ENCODE measurements around the gene ISLR.
"Not testable (repeated sequence)": the region's sequence is repeated elsewhere in the genome, so short reads cannot be mapped to it uniquely, and the experiment has no call there.

ISLR gene

DNA sequence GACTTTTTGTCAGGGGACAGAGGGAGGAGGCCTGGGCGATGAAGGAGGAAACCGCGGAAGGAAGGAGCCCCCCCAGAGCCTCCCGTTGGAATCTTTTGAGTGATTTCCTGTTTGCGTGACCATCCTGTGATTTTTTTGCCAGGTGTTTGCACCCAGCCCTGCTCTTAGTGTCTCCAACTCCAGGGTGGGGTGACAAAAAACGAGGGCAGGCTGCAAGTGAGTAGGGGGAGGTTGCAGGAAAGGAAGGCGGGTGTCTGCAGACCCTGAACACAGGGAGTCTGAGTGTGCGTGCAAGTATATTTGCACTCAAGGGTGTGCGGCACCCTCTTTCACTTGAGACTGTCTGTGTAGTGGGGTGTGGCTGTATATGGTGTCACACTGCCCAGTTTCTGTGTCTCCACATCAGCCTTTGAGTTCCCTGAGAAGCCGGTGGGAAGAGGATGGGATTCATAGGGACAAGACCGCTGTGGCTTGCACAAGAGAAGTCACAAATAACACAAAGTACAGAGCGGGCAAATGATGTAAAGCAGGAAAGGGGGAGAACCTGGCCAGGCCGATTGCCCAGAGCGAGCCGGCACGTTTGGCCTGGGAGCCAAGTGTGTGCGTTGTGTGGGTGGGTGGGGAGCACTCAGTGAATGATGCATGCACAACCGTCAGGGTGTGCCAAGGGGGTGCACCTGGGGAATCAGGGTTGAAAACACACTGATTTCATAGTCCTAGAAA is 36.5 kb upstream of the ISLR start:
- DNase-seq, result no peak

DNA sequence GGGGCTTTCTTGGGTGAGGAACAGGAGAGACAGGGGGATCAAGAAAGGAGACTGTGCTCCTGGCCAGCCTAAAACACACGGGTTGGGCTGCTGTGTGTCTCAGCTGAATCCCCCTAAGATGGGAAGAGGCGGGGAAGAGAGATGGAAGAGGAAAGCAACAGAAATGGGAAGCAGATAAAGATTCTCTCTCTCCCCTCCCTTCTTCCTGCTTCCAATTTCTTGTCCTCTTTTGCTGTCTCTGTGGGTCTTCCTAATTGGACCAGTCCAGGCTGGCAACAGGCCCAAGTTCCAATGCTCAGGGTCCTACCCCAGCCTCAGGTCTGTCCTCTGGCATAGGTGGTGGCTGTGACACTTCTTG is 36.0 kb upstream of the ISLR start:
- no peak for DNase-seq

DNA sequence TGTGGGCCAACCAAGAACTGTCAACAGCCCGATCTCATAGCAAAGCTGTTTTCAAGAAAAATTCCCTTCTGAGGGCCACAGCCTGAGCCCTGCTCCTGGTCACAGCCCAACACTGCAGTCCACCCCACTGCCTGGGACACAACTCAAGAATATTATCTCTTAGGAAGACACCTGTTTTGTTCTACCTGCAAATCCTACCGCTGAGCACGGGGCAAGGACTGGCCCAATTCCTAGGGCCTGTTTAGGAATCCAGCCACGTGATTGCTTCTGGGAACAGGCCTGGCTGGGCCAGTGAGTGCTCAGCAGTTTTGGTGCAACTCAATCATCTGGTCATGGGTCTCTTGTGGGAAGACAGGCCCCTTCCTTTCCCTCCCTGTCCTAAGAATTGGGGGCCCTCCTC is 34.9 kb upstream of the ISLR start:
- no peak for DNase-seq

DNA sequence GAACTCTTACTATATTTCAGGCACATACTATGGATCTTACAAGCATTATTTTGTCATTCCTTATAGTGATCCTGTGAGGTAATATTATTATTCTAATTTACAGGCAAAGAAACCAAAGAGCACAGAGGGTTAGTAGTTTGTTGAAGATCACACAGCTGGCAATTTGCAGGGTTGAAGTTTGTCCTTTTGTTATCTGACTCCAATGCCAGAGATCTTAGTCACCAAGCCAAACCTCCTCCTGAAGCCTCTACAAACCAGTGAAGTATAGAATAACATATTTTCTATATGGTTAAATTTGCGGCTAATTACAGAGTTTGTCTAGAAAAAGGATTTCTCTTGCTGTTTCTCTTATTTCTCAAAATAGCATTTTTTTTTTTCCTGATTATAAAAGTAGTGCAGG is 31.9 kb upstream of the ISLR start:
- no peak for DNase-seq

DNA sequence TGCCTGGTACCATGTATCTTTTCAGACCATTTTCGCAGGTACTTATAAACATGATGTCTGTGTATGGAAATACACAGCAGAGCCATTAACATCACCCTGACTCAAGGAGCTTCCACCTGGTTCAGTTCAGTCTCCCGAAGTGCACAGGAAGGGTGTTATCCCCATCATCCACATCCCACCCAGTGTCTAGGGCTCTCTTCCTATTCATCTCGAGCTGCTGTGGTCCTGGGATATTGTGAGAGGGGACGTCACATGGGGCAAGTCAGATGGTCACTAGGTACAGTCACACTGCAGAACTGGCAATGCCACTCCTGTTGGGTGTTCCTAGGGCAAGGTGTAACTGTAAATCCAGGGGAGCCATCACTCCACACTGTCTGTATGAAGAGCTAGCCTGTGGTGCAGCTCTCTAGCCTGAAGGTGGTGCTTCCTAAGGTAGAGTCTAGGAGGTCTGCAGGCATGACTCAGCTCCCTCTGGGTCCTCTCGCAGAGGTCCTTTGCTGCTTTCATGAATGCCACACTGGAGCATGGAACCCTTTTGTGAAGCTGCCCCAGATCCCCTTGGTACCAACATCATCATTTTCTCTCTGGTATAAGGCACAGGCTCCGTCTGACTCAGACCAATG is 29.2 kb upstream of the ISLR start:
- no peak for DNase-seq

DNA sequence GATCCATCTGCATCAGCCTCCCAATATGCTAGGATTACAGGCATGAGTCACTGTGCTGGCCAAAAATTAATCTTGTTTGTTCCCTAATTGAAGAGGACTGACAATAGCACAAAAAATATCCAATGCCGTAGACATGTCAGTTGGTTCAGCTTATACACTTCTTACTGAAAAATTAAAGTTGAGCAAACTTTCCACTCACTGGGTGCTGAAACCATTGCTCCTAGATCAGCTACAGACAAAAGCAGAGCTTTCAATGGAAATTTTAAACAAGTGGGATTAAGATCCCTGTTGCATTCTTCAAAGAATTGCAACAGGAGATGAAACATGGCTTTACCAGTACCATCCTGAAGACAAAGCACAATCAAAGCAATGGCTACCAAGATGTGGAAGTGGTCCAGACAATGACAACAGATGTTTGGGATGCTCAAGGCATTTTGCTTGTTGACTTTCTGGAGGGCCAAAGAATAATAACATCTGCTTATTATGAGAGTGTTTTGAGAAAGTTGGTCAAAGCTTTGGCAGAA is 27.2 kb upstream of the ISLR start:
- DNase-seq, result no peak

DNA sequence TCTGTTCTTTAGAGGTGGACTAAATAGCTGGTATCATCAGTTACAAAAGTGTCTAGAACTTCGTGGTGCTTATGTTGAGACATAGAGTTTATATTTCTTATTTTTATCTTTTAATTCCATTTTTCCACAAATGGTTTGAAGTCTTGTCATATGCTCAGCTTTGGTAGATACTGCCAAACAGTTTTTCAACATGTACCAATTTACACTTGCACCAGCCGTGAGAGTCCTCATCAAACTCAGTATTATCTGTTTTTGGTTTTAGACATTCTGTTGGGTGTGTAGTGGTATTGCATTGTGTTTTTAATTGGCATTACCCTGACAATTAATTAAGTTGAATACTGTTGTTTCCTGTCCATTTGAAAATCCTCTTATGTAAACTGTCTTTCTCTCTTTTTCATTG is 26.5 kb upstream of the ISLR start:
- no peak for DNase-seq

DNA sequence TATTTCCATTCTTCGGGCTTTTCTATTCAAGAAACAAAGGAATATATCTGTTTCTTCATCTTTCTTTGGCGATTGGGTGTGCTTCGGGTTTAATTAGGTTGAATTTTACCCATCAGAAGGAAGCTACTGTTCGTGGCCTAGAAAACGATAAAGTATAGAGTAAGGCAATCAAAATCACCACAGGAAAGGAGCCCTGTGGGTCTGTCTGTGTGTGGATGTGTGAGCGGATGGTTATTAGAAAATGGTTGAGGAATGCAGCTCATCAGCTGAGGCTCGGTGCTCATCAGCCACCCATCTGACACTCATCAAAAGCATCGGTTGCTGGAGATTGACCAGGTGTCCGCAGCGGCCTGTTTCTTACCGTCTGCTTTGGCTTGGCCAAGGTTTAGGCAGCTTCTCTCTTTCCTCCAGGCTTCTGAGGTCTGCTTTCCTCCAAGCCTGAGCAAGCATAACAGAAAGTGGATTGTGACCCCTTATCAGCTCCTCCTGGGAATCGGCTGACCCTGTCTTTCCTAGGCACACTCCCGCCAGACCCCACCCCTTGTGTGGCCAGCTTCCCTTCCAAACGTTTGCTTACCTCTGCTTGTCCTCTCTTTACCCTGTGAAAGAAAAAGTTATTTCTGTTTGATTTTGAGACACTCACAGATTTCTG is 17.6 kb upstream of the ISLR start:
- no peak for DNase-seq

DNA sequence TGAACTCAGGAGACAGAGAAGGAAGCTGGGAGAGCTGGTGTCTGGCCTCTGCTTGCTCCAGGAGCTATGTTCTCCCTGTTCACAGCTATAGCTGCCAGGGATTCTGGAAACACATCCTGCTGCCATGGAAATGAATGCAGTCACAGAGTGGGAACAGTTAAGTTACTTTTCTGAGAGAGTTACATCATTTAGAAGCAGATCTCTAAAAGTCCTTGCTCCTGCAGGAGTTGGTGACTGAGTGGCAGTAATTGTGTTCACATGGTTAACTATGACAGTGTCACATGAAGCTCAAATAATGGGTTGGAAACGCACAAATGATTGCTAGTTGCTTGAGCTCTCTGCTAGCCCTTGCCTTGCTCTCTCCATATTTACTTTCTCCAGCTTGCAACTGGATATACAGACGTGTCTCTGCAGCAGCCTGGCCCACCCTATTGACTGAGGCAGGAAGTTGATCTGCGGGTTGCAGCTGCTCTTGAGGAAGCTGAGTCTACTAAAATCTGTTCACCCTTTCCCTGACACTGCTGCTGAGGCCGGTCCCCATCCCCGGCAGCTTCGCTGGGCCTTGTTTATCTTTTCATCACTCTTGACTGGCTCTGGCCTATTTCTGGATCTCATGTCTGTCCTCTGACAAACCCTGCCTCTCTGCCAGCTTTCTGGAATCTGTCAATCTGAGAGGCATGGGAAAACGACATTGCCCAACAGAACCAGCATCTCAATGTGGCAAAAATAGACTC is 16.7 kb upstream of the ISLR start:
- no peak for DNase-seq

DNA sequence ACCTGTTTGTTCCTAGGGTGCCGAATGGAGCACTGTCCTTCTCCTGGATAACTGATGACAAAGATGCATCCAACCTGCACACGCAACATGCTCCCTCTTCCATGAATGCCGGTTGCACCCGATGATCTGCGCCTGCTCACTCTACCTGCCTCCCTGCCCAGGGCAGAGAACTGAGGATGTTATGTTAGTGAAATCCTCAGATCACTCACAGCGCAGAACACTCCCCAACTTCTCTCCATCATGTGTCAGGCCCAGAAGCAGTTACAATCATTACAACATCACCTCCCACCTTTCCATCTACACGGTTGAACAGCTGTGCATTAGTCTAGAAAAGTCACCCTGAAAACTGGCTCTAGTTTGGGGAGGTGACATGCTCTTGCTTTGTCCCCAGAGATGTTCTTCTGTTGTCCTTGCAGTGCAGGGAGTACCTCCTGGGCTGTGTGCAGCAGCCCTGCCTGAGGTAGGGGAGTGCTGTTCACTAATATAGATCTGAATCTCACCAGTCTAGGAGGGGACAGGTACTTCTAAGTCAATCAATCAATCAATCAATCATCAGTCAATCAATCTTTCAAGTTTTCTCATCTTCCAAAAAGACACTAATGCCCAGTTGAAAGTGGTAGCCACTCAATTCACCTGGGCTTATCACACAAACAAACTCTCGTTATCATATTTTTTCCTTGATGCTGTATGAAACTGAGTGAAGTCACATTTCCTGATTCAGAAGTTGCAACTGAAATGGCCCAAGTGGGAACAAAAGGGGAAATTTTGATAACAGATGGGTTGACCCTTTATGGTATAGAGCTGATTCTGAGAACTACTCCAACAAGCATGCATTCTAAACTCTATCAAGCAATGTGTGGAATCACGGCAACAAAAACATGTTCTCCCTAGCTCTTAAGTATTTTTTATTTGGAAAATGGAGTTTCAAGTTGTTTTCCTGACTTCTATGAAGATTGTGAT is 15.4 kb upstream of the ISLR start:
- DNase-seq, result no peak

DNA sequence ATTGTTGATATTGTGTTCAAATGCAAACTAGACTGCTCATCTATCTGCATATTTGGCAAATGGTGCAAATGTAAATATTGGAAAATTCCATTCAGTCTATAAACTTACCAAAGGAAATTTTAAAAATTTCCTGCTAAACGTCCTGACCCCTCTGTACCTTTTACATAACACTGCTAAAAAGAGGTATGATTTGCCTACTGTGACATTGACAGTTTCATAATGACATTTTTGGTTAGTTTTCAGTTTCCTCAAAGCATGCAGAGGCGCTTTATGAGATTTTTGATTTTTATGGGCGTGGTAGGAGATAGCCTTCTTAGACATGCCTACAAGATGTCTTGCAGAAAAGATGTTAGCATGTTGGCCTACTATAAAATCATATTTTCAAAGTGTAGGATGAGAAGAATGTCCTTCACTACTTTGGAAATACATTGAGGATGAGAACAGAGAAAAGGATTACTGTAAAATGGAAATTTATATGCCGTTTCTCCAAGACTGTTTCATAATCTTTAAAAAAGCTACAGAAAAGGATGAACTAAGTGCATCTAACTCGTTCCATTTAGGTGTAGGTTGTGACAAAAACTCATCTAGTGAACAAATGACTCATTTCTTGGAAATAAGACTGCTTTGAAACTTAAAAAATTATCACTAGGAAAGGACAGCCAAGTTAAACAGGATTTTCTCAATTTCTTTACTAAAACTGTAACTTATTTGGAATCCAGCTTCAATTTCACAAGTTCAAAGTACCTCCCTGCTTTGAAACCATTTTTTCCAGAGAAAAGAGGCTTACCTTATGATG is 14.5 kb upstream of the ISLR start:
- no peak for DNase-seq

DNA sequence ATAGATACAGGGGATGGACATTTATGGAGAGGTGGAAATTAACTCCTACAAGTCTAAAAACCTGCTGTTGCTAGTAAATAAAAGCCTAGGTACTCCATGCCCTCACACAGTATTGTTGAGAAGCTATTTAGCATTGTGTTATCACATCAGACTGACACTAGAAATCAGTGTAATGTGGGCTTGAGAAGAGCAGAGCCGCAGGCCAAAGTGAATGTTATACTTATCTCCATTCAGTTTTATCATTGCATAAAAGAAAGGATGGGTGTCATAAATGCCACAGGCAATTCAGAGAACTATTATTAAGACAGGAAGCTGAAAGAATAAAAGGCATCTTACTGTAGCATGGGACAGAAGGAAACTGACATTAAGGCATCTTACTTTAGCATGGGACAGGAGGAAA is 13.7 kb upstream of the ISLR start:
- no peak for DNase-seq

DNA sequence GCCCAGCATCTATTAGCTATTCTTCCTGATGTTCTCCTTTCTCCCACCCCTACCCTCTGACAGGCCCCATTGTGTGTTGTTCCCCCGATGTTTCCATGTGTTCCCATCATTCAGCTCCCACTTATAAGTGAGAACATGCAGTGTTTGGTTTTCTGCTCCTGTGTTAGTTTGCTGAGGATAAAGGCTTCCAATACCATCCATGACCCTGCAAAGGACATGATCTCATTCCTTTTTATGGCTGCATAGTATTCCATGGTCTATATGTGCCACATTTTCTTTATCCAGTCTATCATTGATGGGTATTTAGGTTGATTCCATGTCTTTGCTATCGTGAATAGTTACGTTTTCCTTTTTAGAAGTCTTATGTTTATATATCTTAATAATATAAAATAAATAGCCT is 13.1 kb upstream of the ISLR start:
- not testable (repeated sequence) for DNase-seq

DNA sequence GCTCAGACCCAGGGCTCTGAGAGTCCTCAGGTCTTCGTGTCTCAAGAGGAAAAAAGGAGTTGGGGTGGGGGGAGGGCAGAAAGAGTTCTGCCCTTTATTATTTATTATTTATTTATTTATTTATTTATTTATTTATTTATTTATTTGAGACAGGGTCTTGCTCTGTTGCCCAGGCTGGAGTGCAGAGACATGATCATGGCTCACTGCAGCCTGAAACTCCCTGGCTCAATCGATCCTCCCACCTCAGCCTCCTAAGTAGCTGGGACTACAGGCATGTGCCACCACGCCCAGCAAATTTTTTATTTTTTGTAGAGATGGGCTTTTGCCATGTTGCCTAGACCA is 11.3 kb upstream of the ISLR start:
- not testable (repeated sequence) for DNase-seq

DNA sequence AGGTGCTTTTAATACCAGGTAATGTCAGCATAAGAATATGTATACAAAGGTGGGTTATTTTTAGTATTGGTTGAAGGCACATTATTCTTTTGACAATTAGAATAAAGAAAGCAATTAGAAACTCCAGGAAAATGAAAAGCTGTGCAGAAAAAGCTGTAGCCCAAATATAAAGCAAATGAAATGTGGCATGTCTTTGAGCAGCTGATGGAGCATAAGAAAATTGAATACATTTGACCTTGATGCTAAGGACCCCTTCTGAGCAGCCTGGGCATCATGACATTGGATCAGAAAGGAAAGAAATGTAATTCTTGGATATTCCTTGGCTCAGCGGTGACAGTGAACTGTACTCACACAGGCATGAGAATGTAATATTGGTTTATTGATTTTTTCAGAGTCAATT is 8.0 kb upstream of the ISLR start:
- no peak for DNase-seq

DNA sequence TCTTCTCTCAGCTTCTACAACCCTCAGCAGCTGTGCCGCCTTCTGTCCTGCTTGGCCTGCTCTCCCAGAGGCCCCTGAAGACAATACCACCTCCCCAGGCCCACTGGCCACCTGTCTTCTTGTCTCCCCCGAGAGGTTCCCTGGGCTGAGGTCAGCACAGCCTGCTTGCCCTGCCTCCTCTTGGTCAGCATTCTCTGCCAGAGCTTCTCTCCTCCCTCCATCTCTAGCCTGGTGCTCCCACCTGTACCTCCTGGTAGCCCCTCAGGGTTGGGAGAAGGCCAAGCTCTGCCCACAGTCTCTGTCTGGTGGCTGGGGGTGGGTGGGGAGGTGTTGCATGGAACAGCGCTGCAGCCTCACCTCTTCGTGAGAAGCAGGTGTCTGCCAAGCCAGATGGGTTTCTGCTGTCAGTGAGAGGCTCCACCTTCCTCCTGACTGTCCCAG is 5.6 kb upstream of the ISLR start:
- DNase-seq, result no peak

DNA sequence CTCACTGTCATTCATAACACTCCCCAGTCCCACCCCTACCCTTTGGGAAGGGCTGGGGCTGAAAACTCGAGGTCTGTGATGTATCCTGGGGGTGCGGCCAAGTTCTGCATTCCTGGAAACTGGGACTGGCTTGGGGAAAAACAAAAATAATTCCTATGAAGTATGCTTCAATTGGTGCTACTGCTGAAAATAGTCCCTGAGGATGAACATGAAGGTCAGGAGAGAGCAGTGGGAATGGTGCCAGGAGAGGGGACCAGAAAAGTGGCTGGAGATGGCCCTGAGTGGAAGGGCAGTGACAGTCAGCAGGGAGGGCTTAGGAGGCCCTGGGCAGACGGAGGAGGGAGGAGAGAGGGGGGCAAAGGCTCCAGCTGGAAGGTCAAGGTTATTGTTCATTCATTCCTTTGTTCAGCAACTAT is 4.8 kb upstream of the ISLR start:
- no peak for DNase-seq

DNA sequence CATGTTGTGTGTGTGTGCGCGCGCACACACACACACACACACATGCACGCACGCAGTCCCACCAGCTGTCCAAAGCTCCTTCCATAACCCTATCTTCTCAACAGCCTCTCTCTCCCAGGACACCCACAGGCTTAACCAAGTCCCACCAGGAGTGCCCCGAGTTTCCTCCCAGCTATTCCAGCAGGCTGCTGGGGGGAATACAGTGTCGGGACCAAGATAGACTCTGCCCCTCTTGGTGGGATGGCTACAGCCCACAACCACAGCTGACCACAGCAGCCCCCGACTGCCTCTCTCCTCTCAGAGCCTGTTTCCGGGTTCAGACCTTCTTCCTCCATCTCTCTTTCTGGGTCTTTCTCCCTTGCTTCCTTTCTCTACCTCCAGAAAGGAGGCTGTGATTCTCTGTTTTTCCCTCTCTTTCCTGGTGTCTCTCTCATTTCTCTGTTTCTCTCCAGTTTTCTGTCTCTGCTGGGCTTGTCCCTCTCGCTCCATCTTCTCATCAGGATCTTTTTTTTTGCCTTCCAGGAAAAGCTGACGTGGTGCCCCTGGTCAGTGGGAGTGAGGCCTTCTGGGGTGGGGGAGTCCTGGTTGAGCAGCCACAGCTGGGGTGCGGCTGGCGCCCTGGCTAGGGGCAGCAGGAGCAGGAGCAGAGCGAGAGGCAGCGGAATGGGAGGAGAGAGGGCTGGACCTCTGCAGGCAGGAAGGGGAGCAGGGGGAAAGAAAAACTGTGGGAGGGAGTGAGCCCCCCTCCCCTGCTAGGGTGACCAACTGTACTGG is 3.3 kb upstream of the ISLR start:
- DNase-seq, result no peak

DNA sequence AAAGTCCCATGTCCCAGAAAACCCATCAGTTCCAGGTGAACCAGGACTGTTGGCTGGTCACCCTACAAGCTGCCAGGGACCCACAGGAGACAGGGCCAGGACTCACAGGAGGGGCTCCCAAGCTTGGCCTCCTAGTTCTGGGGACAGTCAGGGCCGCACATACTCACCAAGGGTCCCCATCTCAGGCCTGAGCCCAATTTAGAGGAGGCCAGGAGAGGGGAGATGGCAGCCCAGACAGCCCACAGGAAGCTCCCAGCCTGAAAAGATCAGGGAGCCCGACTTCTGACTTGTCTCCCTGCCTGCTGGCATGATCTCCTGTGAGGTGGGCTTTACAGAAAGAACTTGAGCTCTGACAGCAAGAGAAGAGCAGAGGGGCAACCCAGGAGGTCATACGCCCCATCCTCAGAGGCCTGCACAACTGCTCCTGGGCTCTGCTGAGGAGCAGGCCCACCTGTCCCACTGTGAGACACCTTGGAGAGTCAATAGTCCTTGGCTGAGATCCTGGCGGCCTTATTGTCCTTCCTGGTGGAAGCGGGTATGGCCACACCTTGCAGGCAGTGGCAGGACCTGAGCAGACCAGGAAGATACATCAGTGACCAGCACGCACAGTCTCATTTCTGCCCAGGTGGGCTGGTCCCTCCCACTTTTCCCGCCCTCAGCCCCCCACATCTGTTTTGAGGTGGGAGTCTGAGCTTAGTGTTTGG is 2.5 kb upstream of the ISLR start:
- no peak for DNase-seq

DNA sequence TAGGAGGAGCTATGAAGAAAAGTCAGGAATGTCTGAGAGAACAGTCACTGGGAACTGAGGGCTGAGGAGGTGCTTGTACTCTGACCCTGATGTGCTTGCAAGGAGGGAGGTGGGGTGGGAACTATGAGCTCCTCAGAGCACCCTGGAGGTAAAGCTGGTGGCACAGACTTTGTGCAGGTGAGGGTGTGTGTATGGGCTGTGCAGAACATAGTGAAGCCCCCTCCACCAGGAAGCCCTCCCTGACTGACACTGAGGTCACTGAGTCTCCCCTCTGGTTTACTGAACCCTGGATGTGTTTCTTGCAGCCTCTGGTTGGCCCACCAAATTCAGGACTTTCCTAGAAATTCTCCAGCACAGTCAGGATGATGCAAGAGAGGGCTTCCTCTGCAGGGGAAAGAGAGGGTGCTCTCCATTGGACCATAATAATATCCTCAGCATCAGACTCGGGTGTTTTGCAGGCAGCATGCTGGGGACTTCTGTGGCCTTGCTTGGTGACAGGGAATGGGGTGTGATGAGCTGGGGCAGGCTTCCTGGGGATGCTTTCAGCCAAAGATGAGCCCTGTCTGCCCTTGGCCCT is 1.5 kb upstream of the ISLR start:
- DNase-seq, result no peak

Data from CD4-positive, alpha-beta T cell treated with Interleukin-6 for 4 hours (primary cell).